Endothelial cell of umbilical vein (primary cell): ENCODE measurements around the gene SYN1. TPM values are rescaled to one million over a fixed set of nuclear protein-coding genes. Genes with fewer than 3 reads are reported as not detected.

Experiments used
- BruUV-seq: library from RNA; stranded (reverse); fragments of 400-500 nt; replicated peaks from 2 replicates; lab custom pipeline; 2021; lab: Mats Ljungman, UMichigan
- CTCF ChIA-PET: fragments of 300-600, 350-600 bp; sonication (Branson Sonifier 250); formaldehyde crosslinking; loops from one replicate; lab custom pipeline; 2021; ENCODE audit warnings: antibody characterized with exemption, inconsistent platforms; lab: Charles Lee
- POLR2A ChIA-PET: fragments of 300-600, 350-600 bp; sonication (Branson Sonifier 250); formaldehyde crosslinking; loops from one replicate; lab custom pipeline; 2021; ENCODE audit warnings: antibody characterized with exemption, inconsistent platforms; lab: Charles Lee
- DNase-seq: peaks from one replicate; pipeline ENCODE4 v3.0.0-alpha.2; 2011; ENCODE audit warnings: low read depth, low spot score
- FAIRE-seq: peaks from 2 replicates; lab custom pipeline; 2011; peaks lifted over from hg19 to GRCh38; lab: Jason Lieb, UNC
- H2AFZ ChIP-seq: 2 replicates; pipeline ENCODE4 v1.6.0; 2012; ENCODE audit warnings: low read depth, low read length, control low read depth, inconsistent platforms
- H3K27ac ChIP-seq: 2 replicates; pipeline ENCODE4 v1.5.1; 2011; ENCODE audit warnings: low read depth, mild to moderate bottlenecking, control low read depth, low read length, moderate library complexity; ENCODE audit not compliant: insufficient read depth
- H3K27me3 ChIP-seq, 2 experiments: 2 replicates each; pipeline versions ENCODE4 v1.6.0 to v1.6.1; 2011; ENCODE audit warnings: low read length in 2 of 2, mixed read lengths in 1 of 2; ENCODE audit not compliant: control insufficient read depth in 2 of 2, insufficient read depth in 2 of 2
- H3K36me3 ChIP-seq, 2 experiments: 2 replicates in 1 of 2; 3 replicates in 1 of 2; pipeline ENCODE4 v1.5.1; 2011; ENCODE audit warnings: low read length in 2 of 2, mild to moderate bottlenecking in 1 of 2, moderate library complexity in 1 of 2; ENCODE audit not compliant: control insufficient read depth in 2 of 2, insufficient read depth in 2 of 2; ENCODE audit errors: extremely low read depth in 1 of 2
- H3K4me1 ChIP-seq: 3 replicates; pipeline ENCODE4 v1.5.1; 2011; ENCODE audit warnings: mild to moderate bottlenecking, low read length; ENCODE audit not compliant: control insufficient read depth, insufficient read depth; ENCODE audit errors: extremely low read depth
- H3K4me2 ChIP-seq: 2 replicates; pipeline ENCODE4 v1.6.1; 2011; ENCODE audit warnings: low read length, control low read depth, mixed read lengths; ENCODE audit not compliant: insufficient read depth
- H3K4me3 ChIP-seq, 3 experiments: fragments of 200-600 bp in 1 of 3; sonication (generic), shearing (Covaris generic) in 1 of 3; replicated peaks in 1 of 3; 2 replicates each; pipeline ENCODE4 v1.5.1; 2011 to 2016; ENCODE audit warnings: control low read depth in 3 of 3, low read length in 3 of 3, mild to moderate bottlenecking in 2 of 3, inconsistent platforms in 1 of 3, low read depth in 1 of 3, moderate library complexity in 1 of 3; ENCODE audit not compliant: insufficient read depth in 1 of 3
- H3K79me2 ChIP-seq: 2 replicates; pipeline ENCODE4 v1.6.0; 2012; ENCODE audit warnings: low read length, inconsistent platforms; ENCODE audit not compliant: control insufficient read depth, insufficient read depth
- H3K9ac ChIP-seq: replicated peaks from 2 replicates; pipeline ENCODE3; 2011; ENCODE audit warnings: low read length, control low read depth; ENCODE audit not compliant: insufficient read depth; ENCODE audit errors: extremely low read depth
- H3K9me1 ChIP-seq: replicated peaks from 3 replicates; pipeline ENCODE4 v1.6.0; 2011; ENCODE audit warnings: mild to moderate bottlenecking, low read length; ENCODE audit not compliant: control insufficient read depth, insufficient read depth; ENCODE audit errors: extremely low read depth
- H3K9me3 ChIP-seq: replicated peaks from 2 replicates; pipeline ENCODE4 v1.5.1; 2012; ENCODE audit warnings: low read length, inconsistent platforms; ENCODE audit not compliant: control insufficient read depth, insufficient read depth
- H4K20me1 ChIP-seq: replicated peaks from 2 replicates; pipeline ENCODE3; 2011; ENCODE audit warnings: mild to moderate bottlenecking, low read length; ENCODE audit not compliant: control insufficient read depth, insufficient read depth; ENCODE audit errors: extremely low read depth
- CTCF ChIP-seq, 2 donors: IDR thresholded peaks; 1 replicate in 1 of 2; 2 replicates in 1 of 2; pipeline ENCODE4 v1.5.1; 2011; ENCODE audit warnings: low read length in 2 of 2, mild to moderate bottlenecking in 2 of 2, moderate library complexity in 2 of 2, control low read depth in 1 of 2, inconsistent platforms in 1 of 2, low read depth in 1 of 2; ENCODE audit not compliant: insufficient read depth in 1 of 2; ENCODE audit errors: extremely low read depth in 1 of 2
- EZH2 ChIP-seq: IDR thresholded peaks from 2 replicates; pipeline ENCODE4 v1.6.1; 2012; ENCODE audit warnings: borderline replicate concordance, low read depth, mild to moderate bottlenecking, moderate library complexity, low read length, inconsistent platforms; ENCODE audit not compliant: severe bottlenecking
- FOS ChIP-seq: IDR thresholded peaks from 2 replicates; pipeline ENCODE4 v1.6.1; 2011; ENCODE audit warnings: mild to moderate bottlenecking, low read length, moderate library complexity, borderline replicate concordance; ENCODE audit not compliant: insufficient read depth
- GATA2 ChIP-seq: IDR thresholded peaks from 2 replicates; pipeline ENCODE4 v1.7.0; 2011; ENCODE audit warnings: low read depth, mild to moderate bottlenecking, moderate library complexity, mixed read lengths, low read length; ENCODE audit not compliant: insufficient read length, insufficient read depth
- JUN ChIP-seq: IDR thresholded peaks from 2 replicates; pipeline ENCODE4 v1.6.1; 2011; ENCODE audit warnings: borderline replicate concordance, low read depth; ENCODE audit not compliant: insufficient read length, insufficient read depth
- MYC ChIP-seq: IDR thresholded peaks from one replicate; pipeline ENCODE4 v1.6.1; 2011; ENCODE audit warnings: mild to moderate bottlenecking, low read depth, low read length
- dilution Hi-C: fragments of 300-500 bp; cut with MboI; formaldehyde crosslinking; loops from one replicate; pipeline ENCODE4 v1.15.0; 2019; ENCODE audit warnings: low sequenced_read_pairs; ENCODE audit not compliant: extremely low pct_ligation_motif_present
- intact Hi-C: fragments of 100-400 bp; cut with micrococcal nuclease; formaldehyde crosslinking; loops from one replicate; pipeline ENCODE4 v1.10.0; 2022
- polyA plus RNA-seq, 4 experiments: library from polyadenylated mRNA; depleted of rRNA in 3 of 4; stranded (reverse) in 3 of 4; unstranded in 1 of 4; fragments of >200 nt; gene quantifications; 2 replicates each; pipeline versions ENCODE4 v1.2.1 to v1.2.3, GENCODE V29; 2011 to 2012; ENCODE audit warnings: missing spikeins in 1 of 4
- total RNA-seq: library from RNA; stranded (reverse); gene quantifications from 2 replicates; pipeline ENCODE4 v1.2.3, GENCODE V29; 2021

The SYN1 gene
- total and polyA plus RNA-seq, 2 donors (not counting 3 experiments of a cell fraction or from before 2014, with no cell fraction given), result not detected

DNA sequence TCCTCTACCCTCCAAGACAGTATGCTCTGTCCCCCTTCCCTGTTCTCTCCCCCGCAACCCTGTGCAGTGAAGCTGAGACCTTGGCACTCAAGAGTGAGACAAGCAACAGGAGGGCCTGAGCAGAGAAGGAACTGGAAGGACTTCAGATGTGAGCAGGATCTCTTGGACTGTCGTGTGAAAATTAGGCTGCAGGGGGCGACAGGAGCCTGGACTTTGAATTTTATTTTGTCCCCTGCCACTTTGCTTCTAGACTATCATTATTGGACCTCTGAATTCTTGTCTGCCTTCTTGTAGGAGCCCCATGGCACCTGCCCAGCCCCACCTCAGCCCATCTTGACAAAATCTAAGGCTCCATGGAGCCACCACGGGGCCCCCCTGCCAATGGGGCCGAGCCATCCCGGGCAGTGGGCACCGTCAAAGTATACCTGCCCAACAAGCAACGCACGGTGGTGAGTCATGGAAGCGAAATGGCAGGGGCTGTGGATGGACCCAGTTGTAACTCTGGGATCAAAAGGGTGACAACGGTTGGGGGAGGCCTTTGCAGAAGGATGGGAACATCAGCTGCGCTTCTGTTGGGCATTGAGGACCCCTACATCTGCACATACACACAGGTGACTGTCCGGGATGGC, 56.9 kb downstream of the SYN1 start:
- Histone ChIP-seq H3K4me3 (no peak overlapping the region), H3K9ac (no peak overlapping the region), H2AFZ (no peak overlapping the region), H4K20me1 (no peaks in the 10 kb centered on the region), H3K79me2 (peaks cover 19% of the 10 kb centered on the region), H3K4me1 (peaks cover 13% of the 10 kb centered on the region), H3K9me3 (no peaks in the 10 kb centered on the region), H3K27me3 (no peaks in the 10 kb centered on the region), H3K9me1 (no peaks in the 10 kb centered on the region), H3K27ac (no peak overlapping the region), H3K36me3 (no peaks in the 10 kb centered on the region), H3K4me2 (no peak overlapping the region)
- TF ChIP-seq MYC, result no peak
- peak; percentile 17 to 47 for TF ChIP-seq CTCF (IDR thresholded peaks at IDR 0.05; ENCODE audit: extremely low read depth in 1 of 2, insufficient read depth in 1 of 2, low read depth in 1 of 2, low read length in 2 of 2)
- DNase-seq (peak; percentile 47), FAIRE-seq (peak; percentile 88)
- intact Hi-C loops, result loop anchor here (1.0 to 5.0 kb wide), 4 partner anchors 60 to 275 kb away; partner anchors contain the start of gene ZNF81
- dilution Hi-C loops, result no loop called here
- BruUV-seq, result no TSS peak
- CTCF ChIA-PET, result interaction anchor here (0.9 to 1.4 kb wide), 2 partner anchors 20 to 82 kb away, joined by 4 to 9 read pairs; partner anchors contain the start of gene TIMP1
- POLR2A ChIA-PET, result no interaction called here

DNA sequence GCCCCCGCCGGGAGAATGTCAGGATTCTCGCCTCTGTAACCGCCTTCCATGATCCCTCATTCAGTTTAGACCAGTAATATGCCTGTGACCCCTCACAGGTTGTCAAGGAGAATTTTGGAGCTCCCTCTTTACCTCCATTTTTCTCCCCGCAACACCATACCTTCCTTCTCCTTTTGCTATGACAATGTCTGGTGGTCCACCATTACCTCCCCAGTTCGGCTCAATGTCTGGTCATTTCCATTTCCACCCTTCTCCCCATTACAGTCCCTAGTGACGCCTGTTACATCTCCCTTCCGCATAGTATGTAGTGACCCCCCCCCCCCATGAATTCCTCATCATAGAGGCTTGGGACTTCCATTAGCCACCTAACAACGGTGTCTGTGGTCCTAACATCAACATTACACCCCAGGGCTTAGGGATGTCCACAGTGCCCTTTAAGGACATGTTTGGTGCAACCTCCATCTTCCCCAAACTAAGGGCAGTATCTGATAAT, 58.0 kb downstream of the SYN1 start:
- BruUV-seq, result TSS peak; percentile 35

More for the DNA sequence above, 58.0 kb downstream of the SYN1 start:
- peaks cover 13% of the 10 kb centered on the region for H3K4me1 ChIP-seq
- no peaks in the 10 kb centered on the region for H3K36me3 ChIP-seq
- peak overlapping the region; percentile 87 for H3K4me2 ChIP-seq
- H3K79me2 ChIP-seq, result peaks cover 19% of the 10 kb centered on the region
- no peak for TF ChIP-seq CTCF (IDR thresholded peaks at IDR 0.05; ENCODE audit: extremely low read depth in 1 of 2, insufficient read depth in 1 of 2, low read depth in 1 of 2, low read length in 2 of 2)
- no peak for TF ChIP-seq MYC
- TF ChIP-seq JUN, result no peak
- TF ChIP-seq FOS, result no peak
- TF ChIP-seq EZH2, result no peak
- no peak for TF ChIP-seq GATA2
- H3K9ac ChIP-seq, result peak overlapping the region; percentile 87
- FAIRE-seq (no peak), DNase-seq (no peak)
- POLR2A ChIA-PET, result no interaction called here
- H3K27me3 ChIP-seq, result no peaks in the 10 kb centered on the region
- H3K9me3 ChIP-seq, result no peaks in the 10 kb centered on the region
- no peaks in the 10 kb centered on the region for H3K9me1 ChIP-seq
- intact Hi-C loops (loop anchor here (1.0 to 5.0 kb wide), 5 partner anchors 21 to 276 kb away; partner anchors contain the start of genes TIMP1 and ZNF81), dilution Hi-C loops (no loop called here)
- CTCF ChIA-PET, result interaction anchor here (0.8 to 1.4 kb wide), 4 partner anchors 20 to 83 kb away, joined by 3 to 9 read pairs (median 4); partner anchors contain the start of gene TIMP1
- peak overlapping the region; percentile 84 for H3K27ac ChIP-seq
- peak overlapping the region; percentile 54 to 91 (median 80) for H3K4me3 ChIP-seq
- no peak overlapping the region for H2AFZ ChIP-seq
- H4K20me1 ChIP-seq, result no peaks in the 10 kb centered on the region
